Activated CD8-positive, alpha-beta memory T cell treated with anti-CD3 and anti-CD28 coated beads, Interleukin-2, amount 50 U/mL, for 1 hour (primary cell): Measurements from ENCODE around the gene S1PR1.

ENCODE experiments used
- DNase-seq: peaks from one replicate; pipeline ENCODE4 v3.0.0-alpha.2; 2020; ENCODE audit errors: extremely low read depth

S1PR1 gene

DNA sequence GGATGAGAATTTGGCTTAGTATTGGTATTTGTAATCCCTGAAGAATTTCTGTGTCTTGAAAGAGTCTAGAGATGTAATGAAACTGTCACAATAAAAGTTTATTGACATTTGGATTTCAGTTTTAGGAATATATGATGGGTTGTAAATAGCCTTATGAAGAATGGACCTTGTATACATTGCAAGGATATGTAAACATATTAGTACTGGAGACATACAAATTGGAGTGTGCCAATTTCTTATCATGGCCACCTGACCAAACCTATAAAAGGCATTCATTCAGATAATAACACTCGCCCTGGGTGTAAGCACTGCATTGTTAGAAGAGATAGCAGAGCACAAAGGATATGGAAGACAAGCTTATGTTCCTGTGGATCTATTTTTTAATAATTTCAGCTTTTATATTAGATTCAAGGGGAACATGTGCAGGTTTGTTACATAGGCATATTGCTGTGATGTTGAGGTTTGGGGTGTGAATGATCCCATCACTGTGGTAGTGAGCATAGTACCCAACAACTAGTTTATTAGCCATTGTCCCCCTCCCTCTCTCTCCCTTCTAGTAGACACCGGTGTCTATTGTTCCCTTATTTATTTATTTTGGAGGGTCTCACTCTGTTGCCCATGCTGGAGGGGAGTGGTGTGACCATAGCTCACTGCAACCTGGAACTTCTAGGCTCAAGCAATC lies 8.6 kb downstream of the S1PR1 start:
- no peak for DNase-seq

GRCh38 chr1:101247404-101248287 lies 10.8 kb downstream of the S1PR1 start:
- DNase-seq = no peak

GRCh38 chr1:101250222-101250621 lies 13.4 kb downstream of the S1PR1 start:
- DNase-seq = no peak

DNA sequence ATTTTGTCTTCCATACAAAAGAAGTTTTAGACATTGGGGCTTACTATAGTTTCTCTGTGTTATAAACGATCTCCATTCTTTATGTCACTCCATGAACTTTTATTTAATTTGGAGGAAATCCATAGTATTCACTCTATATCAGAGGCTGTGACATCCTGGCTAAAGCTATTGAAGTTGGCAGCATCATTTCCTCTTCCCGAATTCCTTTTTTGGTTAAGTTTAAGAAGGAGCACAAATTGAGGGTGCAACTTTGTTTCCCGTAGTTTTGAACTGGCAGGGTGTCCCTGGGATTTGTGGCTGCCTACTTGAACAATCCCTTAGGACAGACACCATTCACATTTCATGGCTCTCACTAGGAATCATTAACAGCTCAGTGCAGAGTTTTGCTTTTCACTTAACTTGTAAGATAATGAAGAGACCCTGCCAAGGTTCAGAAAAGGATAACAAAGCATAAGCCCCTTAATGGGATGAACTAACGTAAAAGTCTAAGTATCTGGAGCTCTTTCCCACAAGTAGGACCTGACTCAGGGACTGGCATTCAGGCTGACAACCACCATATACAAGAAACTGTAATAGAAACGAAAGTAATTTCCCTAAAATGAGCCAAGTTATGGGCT lies 13.9 kb downstream of the S1PR1 start:
- no peak for DNase-seq

DNA sequence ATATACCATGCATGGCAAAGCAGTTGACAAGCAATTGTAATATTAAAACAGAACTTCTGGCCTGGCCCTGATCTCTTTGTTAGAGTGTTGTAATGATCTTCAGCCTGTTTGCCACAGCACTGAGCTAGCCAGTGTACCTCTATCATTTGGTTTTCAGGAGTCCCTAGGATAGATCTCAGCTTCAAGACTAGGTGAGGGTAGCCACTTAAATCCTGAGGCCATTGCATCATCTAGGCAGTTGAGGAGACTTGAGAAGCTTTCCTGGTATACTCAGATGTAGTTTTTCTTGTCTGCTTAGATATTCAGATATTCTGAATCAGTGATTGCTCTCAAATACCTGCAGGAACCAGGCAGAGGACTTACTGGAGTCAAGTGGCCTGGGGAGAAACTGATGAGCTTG lies 14.7 kb downstream of the S1PR1 start:
- no peak for DNase-seq

DNA sequence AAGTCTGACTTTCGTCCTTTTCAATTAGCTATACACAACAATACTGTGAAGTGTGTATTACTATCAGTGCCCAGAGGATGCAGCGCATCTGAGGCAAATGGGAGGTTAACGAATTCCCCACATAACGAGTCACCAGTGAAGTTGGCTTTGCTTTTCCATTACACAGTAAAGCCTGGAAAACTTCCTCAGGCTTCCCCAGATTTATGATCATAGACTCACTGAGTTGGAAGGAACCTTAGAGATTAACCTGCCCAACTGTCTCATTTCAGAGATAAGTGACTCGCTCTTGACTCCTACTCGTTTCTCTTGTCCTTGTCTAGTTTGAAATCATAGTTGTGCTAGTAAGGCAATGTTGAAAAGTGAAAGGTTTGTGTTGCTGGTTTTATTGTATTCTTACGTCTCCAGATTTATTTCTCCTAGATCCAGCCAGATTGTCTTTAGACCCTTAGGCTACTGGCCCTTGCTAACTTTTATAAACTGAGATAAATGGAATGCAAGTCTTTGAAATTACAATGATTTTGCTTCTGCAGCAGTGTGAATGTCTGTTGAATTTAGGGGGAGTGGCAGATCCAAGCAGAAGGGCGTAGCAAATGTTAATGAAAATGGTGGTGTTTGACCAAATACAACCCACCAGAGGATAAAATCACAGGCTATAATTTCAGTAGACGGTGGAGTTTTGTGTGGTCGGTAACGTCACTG lies 17.3 kb downstream of the S1PR1 start:
- DNase-seq = no peak

GRCh38 chr1:101257500-101258325 lies 20.9 kb downstream of the S1PR1 start:
- no peak for DNase-seq

DNA sequence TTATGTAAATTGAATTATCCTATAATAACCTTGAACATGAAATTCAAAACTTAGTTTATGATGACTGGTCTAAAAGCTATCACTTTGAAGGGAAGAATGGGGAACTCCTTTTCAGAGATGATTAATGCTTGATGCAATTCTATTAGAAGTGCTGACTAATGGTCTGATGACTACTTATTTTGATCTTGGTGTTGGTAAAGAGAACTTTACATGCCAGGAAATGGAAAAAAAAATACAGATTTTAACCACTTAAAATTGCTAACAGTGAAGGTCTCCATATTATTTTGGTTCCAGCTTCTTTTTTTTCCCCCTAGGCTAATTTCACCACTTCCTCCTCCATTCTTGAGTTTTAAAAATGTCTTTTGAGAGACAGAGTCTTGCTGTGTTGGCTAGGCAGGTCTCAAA lies 22.9 kb downstream of the S1PR1 start:
- DNase-seq = no peak

DNA sequence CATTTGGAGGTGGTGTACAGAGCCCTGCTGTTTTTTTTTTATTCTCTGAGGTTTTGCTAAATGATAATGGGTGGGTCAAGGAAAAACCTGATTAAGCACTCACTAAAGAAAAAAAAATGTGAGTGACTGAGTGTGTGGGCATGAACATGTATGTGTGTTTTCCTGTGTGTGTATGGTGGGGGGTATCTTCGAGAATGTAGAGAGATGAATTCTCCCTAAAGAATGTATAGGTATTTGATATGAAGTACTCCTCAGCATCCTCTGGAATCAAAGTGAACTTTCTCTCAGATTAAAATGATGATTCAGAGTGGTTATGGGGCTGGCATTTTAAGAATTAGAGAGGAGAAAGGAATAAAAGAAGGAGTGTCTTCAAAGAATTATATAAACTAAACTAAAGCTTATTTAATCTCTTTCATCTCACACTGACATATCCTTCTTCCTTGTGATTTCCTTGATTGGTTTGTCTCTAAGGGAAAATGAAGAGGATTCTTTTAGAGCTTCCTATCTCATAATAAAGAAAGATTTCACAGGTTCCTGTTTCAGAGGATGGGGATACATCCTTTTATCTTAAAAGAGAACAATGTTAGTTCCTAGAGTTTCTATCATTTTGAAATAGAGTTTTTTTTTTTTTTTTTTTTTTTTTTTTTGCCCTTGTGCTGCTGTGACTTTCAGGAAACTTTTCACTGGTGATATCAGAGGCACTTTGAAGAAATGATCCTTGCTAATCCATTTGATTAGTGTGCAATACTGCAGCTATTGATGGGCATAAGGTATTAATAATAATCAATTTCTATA lies 23.9 kb downstream of the S1PR1 start:
- no peak for DNase-seq

DNA sequence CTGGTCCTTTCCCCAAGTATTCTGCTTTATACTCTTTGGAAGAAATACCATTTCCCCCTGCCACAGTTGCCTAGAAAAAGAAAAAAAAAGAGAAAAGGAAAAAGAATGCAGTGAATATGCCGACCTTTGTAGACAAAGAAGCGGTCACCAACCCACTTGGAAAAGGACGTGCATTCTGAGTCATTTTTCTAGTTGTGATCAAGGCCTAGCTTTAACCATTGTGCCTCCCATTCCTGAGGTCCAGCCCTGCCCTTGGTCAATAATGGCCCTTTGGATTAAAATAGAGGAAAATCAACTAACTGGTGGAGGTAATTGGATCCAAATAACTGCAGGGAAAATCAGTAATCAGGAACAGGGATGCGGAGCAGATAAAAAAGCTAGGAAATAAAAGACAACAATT lies 24.8 kb downstream of the S1PR1 start:
- no peak for DNase-seq

- no peak for DNase-seq
Observed at GRCh38 chr1:101262060-101262459, 25.2 kb downstream of the S1PR1 start.

GRCh38 chr1:101262630-101263348 lies 26.0 kb downstream of the S1PR1 start:
- no peak for DNase-seq

GRCh38 chr1:101264697-101265096 lies 27.9 kb downstream of the S1PR1 start:
- no peak for DNase-seq

- no peak for DNase-seq
Observed at GRCh38 chr1:101265684-101266083, 28.9 kb downstream of the S1PR1 start.

- DNase-seq = no peak
Observed at GRCh38 chr1:101267082-101267481, 30.3 kb downstream of the S1PR1 start.

DNA sequence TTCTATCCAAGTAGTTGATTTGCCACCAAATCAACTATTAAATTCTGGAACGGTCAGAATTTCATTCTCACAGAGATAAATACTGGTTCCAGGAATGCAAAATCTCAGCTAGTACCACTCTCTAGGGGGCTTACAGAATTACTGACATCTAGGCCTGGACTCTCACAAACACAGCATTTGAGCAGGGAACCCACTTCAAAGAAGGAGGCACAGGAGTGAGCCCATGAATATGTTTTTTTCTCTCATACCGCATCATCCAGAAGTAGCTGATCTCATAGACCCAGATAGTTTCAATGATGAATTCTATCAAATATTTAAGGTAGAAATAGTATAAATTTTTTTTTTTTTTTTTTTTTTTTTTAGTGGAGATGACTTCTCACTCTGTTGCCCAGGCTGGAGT lies 32.1 kb downstream of the S1PR1 start:
- no peak for DNase-seq

GRCh38 chr1:101275672-101276071 lies 38.9 kb downstream of the S1PR1 start:
- DNase-seq = no peak

GRCh38 chr1:101276818-101277217 lies 40.0 kb downstream of the S1PR1 start:
- DNase-seq = no peak

GRCh38 chr1:101278238-101278637 lies 41.4 kb downstream of the S1PR1 start:
- DNase-seq = no peak

DNA sequence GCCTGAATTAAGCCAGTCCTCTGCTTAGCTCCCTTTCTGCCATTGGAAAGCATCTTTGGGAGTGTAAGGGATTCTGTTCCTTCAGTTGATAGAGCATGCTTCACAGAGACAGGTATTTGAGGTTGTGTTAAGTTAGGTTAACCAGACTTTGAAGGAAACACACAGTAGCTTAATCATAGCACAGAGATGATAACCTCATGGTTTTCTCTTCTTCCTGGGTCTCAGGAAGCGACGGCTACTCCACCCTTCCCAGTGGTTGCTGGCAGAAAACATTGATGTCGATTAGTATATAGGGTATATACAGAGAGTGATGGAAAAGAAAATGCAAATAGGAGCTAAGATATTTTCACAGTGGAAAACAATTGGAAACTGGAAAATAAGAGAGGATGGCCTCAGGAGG lies 42.0 kb downstream of the S1PR1 start:
- DNase-seq = no peak
